Uterus (tissue), 4 donors: ENCODE results near the gene LRP11. TPM values are rescaled to one million over a fixed set of nuclear protein-coding genes. Genes with fewer than 3 reads are reported as not detected.
"Not testable (repeated sequence)": the region's sequence is repeated elsewhere in the genome, so short reads cannot be mapped to it uniquely, and the experiment has no call there.

ENCODE experiments used
- DNase-seq, 2 donors: peaks; one replicate each; pipeline ENCODE4 v3.0.0-alpha.2; 2019 to 2020
- H3K27ac ChIP-seq, 2 donors: fragments of 200-600 bp; sonication (generic); 1 replicate in 1 of 2; 2 replicates in 1 of 2; pipeline ENCODE4 v1.5.1; 2016 to 2018
- H3K27me3 ChIP-seq, 2 donors: fragments of 200-600 bp; sonication (generic); one replicate each; pipeline ENCODE4 v1.5.1; 2018 to 2019; ENCODE audit warnings: control low read depth in 1 of 2
- H3K36me3 ChIP-seq, 2 donors: fragments of 200-600 bp; sonication (generic); one replicate each; pipeline ENCODE4 v1.5.1; 2019; ENCODE audit warnings: control low read depth in 1 of 2
- H3K4me1 ChIP-seq, 2 donors: fragments of 200-600 bp; sonication (generic); one replicate each; pipeline ENCODE4 v1.5.1; 2018 to 2019; ENCODE audit warnings: control low read depth in 1 of 2
- H3K4me3 ChIP-seq, 2 donors: fragments of 200-600 bp; sonication (generic); 1 replicate in 1 of 2; 2 replicates in 1 of 2; pipeline ENCODE4 v1.5.1; 2018 to 2019; ENCODE audit warnings: mild to moderate bottlenecking in 1 of 2
- H3K9me3 ChIP-seq, 2 donors: fragments of 200-600 bp; sonication (generic); one replicate each; pipeline ENCODE4 v1.5.1; 2019; ENCODE audit warnings: control low read depth in 1 of 2
- POLR2A ChIP-seq, 2 donors: fragments of 450-650 bp; IDR thresholded peaks; one replicate each; pipeline ENCODE4 v1.6.1; 2016; ENCODE audit warnings: antibody characterized with exemption in 2 of 2, mild to moderate bottlenecking in 1 of 2, moderate library complexity in 1 of 2
- intact Hi-C: fragments of 100-400 bp; cut with DNase I; formaldehyde crosslinking; loops from one replicate; pipeline ENCODE4 v1.15.1; 2023; ENCODE audit warnings: low total_unique reads
- total RNA-seq, 4 donors: library from RNA; depleted of rRNA in 3 of 4; stranded (reverse); fragments of >200 nt in 3 of 4; gene quantifications; one replicate each; pipeline versions ENCODE4 v1.1.0 to v1.2.4, GENCODE V29; 2014 to 2023
- TF ChIP-seq, protein P1 (sequence below), 4 experiments: fragments of 200-600 bp in 2 of 4; fragments of 450-650 bp in 2 of 4; sonication (generic) in 2 of 4; IDR thresholded peaks; one replicate each; pipeline ENCODE4 v1.5.1; 2016 to 2019; ENCODE audit warnings: antibody characterized with exemption in 4 of 4, mild to moderate bottlenecking in 2 of 4, moderate library complexity in 1 of 4
- donor health status: DM: yes; HTN: yes; CAD: no.

Gene LRP11
- total RNA-seq, 4 donors from 2014 or later: 22.0 to 61.7 (median 29.8) TPM

DNA sequence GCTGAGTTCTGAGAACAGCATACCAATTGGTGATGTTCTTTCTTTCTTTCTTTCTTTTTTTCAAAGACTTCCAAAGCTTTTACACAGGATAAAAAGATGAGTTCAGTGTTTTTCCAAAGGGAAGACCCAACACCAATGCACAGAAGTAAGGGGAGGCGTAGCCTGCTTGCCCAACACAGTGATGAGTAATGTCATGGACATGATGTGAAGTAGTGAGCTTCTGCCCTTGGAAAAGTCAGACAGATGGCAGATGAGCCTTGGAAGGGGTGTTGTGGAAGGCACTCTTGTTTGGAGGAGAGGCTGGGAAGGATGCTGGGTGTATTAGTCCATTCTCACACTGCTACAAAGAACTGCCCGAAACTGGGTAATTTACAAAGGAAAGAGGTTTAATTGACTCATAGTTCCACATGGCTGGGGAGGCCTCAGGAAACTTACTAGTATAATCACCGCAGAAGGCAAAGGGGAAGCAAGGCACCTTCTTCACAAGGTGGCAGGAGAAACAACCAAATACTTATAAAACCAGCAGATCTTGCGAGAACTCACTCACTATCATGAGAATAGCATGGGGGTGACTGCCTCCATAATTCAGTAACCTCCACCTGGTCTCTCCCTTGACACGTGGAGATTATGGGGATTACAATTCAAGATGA lies 12.6 kb downstream of the LRP11 start:
- intact Hi-C loops: no loop called here
- TF ChIP-seq, protein P1, sequence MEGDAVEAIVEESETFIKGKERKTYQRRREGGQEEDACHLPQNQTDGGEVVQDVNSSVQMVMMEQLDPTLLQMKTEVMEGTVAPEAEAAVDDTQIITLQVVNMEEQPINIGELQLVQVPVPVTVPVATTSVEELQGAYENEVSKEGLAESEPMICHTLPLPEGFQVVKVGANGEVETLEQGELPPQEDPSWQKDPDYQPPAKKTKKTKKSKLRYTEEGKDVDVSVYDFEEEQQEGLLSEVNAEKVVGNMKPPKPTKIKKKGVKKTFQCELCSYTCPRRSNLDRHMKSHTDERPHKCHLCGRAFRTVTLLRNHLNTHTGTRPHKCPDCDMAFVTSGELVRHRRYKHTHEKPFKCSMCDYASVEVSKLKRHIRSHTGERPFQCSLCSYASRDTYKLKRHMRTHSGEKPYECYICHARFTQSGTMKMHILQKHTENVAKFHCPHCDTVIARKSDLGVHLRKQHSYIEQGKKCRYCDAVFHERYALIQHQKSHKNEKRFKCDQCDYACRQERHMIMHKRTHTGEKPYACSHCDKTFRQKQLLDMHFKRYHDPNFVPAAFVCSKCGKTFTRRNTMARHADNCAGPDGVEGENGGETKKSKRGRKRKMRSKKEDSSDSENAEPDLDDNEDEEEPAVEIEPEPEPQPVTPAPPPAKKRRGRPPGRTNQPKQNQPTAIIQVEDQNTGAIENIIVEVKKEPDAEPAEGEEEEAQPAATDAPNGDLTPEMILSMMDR (IDR thresholded peaks at IDR 0.05): no peak
- no peak for TF ChIP-seq POLR2A (IDR thresholded peaks at IDR 0.05)
- peaks cover 0 to 10% of the 10 kb centered on the region in 2 donors for H3K4me1 ChIP-seq

DNA sequence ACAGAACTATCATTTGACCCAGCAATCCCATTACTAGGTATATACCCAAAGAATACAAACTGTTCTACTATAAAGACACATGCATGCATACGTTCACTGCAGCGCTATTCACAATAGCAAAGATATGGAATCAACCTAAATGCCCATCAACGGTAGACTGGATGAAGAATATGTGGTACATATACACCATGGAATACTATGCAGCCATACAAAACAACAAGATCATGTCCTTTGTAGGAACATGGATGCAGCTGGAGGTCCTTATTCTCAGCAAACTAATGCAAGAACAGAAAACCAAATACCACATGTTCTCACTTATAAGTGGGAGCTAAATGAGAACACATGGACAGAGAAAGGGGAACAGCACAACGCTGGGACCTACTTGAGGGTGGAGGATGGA lies 15.8 kb downstream of the LRP11 start:
- DNase-seq, intact Hi-C loops, H3K9me3 ChIP-seq, H3K27me3 ChIP-seq, H3K4me3 ChIP-seq, H3K27ac ChIP-seq, H3K4me1 ChIP-seq, H3K36me3 ChIP-seq: not testable (repeated sequence)

More for the DNA sequence above, 12.6 kb downstream of the LRP11 start:
- Histone ChIP-seq H3K27ac (no peak overlapping the region), H3K4me3 (no peak overlapping the region), H3K36me3 (no peaks in the 10 kb centered on the region), H3K27me3 (no peaks in the 10 kb centered on the region), H3K9me3 (no peaks in the 10 kb centered on the region)
- DNase-seq: no peak

DNA sequence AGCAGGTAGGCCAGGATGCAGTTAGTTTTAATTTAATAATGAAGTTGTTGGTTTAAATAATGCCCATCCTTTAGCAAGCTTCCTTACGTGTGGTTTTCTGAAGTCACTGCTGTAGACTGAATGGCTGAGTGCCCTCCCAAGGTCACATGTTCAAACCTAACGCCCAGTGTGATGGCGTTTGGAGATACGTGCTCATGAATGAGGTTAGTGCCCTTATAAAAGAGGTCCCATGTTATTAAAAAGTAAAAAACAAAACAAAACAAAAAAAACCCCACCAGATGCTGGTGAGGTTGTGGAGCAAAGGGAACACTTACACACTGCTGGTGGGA lies 16.3 kb downstream of the LRP11 start:
- H3K36me3 ChIP-seq: no peaks in the 10 kb centered on the region
- intact Hi-C loops: no loop called here
- DNase-seq: no peak
- no peak overlapping the region for H3K27ac ChIP-seq
- no peak for TF ChIP-seq POLR2A (IDR thresholded peaks at IDR 0.05)
- TF ChIP-seq, protein P1 (IDR thresholded peaks at IDR 0.05): no peak
- H3K9me3 ChIP-seq: no peaks in the 10 kb centered on the region
- H3K4me1 ChIP-seq: peaks cover 0 to 10% of the 10 kb centered on the region in 2 donors
- no peaks in the 10 kb centered on the region for H3K27me3 ChIP-seq
- H3K4me3 ChIP-seq: no peak overlapping the region

DNA sequence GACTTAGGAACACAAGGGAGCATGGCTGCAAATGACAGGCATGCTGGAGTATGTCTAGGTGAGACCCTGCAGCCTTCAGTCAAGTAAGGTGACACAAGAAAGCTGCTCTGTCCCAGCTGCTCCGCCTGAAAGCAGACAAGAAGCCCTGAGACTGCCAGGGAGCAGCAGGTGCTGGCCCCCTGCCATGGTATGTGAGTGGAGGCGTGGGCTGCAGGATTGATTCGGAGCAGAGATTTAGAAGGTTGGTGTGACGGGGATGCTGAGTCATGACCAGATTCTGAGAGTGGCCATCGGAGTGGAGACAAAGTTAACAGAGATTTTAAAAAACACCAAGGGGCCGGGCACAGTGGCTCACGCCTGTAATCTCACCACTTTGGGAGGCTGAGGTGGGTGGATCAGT lies 17.8 kb downstream of the LRP11 start:
- TF ChIP-seq, protein P1 (IDR thresholded peaks at IDR 0.05): no peak
- TF ChIP-seq POLR2A (IDR thresholded peaks at IDR 0.05): no peak
- DNase-seq: peak; percentile 25 to 26
- intact Hi-C loops: no loop called here

DNA sequence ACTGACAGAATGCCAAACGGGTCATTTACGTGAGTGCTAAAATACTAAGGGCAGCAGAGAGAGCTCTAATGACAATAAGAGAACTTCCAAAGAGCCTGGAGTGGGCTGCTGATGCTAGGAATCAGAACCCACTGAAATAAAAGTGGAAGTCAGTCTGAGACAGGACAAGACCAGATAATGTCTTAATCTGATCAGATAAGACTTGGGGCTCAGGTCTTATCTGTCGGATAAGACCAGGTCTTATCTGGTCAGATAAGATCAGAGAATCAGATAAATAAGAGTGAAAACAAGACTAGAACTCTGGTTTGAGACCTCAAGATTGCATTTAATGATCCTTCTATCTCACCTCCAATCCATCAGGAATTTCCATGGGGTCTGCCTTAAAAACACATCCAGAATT lies 18.6 kb downstream of the LRP11 start:
- H3K4me1 ChIP-seq: peaks cover 0 to 10% of the 10 kb centered on the region in 2 donors
- no peak for DNase-seq
- H3K9me3 ChIP-seq: no peaks in the 10 kb centered on the region
- H3K27ac ChIP-seq: no peak overlapping the region
- intact Hi-C loops: no loop called here
- no peak overlapping the region for H3K4me3 ChIP-seq
- no peaks in the 10 kb centered on the region for H3K36me3 ChIP-seq
- TF ChIP-seq POLR2A (IDR thresholded peaks at IDR 0.05): no peak
- TF ChIP-seq, protein P1 (IDR thresholded peaks at IDR 0.05): no peak
- no peaks in the 10 kb centered on the region for H3K27me3 ChIP-seq

More for the DNA sequence above, 17.8 kb downstream of the LRP11 start:
- Histone ChIP-seq H3K9me3 (no peaks in the 10 kb centered on the region), H3K27ac (no peak overlapping the region), H3K27me3 (no peaks in the 10 kb centered on the region), H3K36me3 (no peaks in the 10 kb centered on the region), H3K4me3 (no peak overlapping the region), H3K4me1 (peaks cover 0 to 10% of the 10 kb centered on the region in 2 donors)

DNA sequence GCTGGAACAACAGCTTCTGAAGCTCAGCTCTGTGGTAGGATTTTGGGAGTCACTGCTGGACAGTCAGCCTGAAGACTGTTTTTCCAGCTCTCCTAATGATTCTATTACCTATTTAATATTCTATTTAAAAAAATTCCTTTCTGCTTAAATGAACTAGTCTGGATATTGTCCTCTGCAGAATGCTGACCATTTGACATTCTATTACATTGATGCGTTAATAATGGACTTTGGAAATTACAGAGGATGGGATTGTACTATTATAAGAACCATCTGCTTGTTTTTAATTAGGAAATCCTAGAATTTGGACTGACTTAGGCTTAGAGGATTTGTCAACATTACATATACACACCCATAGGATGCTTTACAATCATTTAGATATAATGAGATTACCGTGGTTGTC lies 19.7 kb downstream of the LRP11 start:
- Histone ChIP-seq H3K4me1 (peaks cover 0 to 10% of the 10 kb centered on the region in 2 donors), H3K27ac (no peak overlapping the region), H3K9me3 (no peaks in the 10 kb centered on the region), H3K36me3 (no peaks in the 10 kb centered on the region), H3K27me3 (no peaks in the 10 kb centered on the region), H3K4me3 (no peak overlapping the region)
- no peak for DNase-seq
- intact Hi-C loops: no loop called here
- TF ChIP-seq, protein P1 (IDR thresholded peaks at IDR 0.05): no peak
- TF ChIP-seq POLR2A (IDR thresholded peaks at IDR 0.05): no peak

DNA sequence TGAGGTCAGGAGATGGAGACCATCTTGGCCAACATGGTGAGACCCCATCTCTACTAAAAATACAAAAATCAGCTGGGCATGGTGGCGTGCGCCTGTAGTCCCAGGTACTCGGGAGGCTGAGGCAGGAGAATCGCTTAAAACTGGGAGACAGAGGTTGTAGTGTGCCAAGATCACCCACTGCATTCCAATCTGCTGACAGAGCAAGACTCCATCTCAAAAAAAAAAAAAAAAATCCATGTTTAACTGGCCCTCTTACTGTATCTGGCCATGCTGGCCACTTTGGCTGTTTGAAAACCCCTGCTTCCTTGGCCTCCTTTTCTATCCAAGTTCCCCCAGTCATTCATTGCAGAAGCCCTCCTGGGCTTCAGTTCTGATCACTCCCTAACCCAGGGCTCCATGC lies 20.1 kb downstream of the LRP11 start:
- H3K36me3 ChIP-seq, H3K27ac ChIP-seq, H3K9me3 ChIP-seq, intact Hi-C loops, H3K27me3 ChIP-seq, H3K4me3 ChIP-seq, H3K4me1 ChIP-seq, DNase-seq: not testable (repeated sequence)
